HG02571 (cell line): ENCODE measurements around the gene ADH1A.
"Not testable (repeated sequence)": the region's sequence is repeated elsewhere in the genome, so short reads cannot be mapped to it uniquely, and the experiment has no call there.

Experiments
- ATAC-seq: cut with Tn5 transposase; IDR thresholded peaks from one replicate; pipeline ENCODE4 v1.9.1; 2021; ENCODE audit warnings: mild to moderate bottlenecking, moderate library complexity; ENCODE audit not compliant: unreplicated experiment

The ADH1A gene

DNA sequence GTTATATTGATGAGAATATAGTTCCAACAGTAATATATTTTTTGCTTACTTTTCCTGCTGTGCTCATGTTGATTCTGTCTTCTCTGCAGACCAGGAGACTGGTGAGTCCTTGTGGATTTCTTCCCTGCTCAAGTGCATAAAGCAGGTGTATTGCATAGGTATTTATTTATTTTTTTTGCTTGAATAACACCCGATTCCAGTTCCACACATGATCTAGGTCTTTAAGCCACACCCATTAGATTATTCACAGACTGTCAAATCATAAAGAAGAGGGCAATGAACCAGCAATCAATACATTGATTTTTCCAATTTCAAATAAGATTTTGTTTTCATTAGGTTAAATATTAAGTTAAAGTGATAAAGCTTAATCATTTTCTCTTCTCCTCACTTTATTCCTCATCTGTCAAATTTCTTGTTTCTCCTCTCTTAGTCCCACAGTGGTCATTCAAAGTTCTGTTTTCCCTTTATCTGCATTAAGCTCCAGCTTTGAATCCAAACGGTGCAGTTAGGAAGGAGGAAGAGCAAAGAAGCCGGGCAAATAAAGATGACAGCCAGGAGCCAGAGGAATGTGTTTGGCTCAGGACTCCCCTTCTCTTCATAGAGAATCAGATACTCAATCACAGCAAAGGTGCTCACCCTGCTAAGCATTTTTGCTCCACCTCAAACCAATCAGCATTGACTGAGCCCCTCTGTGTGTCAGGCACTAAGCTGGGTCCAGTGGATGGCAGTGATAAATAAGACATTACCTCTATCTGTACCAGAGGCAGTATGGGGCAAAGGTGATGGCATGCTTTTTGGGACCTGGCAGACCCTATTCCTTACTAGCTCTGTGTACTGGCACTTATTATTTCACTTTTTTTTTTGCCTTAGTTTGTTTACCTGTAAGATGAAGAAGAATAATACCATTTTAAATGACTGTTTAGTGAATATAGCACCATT is at the start of gene ADH1A:
Gene ADH1A (minus strand): TSS at position 138 of the 939 bp plus-strand sequence. CDS start 71 bp downstream, at position 67.
- no peak for ATAC-seq

DNA sequence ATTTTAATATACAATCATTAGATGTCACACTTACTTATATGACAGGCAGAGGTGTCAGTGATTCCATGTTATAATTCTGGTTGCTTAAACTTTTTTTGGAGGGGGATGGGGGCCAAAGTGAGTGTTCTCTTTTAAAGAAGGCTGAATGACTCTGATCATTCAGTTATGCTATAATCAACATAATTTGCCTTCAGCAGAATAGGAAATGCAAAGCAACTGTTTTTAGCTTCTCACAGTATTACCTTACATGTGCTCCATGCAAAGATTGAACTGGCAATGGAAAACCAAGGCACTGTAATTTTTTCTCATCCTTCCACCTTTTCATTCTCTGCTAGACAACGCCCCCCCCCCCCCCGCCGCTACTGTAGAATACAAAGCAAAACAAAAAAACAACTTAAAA is 48.4 kb upstream of the ADH1A start:
- ATAC-seq = no peak

DNA sequence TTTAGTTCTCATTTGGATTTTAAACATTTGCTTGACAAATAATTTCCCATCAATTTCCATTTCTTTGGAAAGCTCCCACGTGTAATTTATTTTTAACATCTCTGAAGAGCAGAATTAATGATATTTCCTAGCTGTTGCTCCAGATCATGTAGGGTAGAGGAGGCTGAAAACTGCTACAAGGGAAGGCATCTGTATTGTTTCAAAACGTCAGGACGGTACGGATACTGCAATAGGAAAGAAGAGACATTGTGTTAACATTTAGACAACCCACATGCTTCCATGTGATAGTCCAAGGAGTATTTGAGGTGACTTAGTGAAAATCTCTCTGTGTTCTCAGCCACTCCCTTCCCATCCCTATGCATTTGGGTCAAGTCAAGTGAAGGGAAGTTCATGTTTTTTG is 45.8 kb upstream of the ADH1A start:
- ATAC-seq = no peak

DNA sequence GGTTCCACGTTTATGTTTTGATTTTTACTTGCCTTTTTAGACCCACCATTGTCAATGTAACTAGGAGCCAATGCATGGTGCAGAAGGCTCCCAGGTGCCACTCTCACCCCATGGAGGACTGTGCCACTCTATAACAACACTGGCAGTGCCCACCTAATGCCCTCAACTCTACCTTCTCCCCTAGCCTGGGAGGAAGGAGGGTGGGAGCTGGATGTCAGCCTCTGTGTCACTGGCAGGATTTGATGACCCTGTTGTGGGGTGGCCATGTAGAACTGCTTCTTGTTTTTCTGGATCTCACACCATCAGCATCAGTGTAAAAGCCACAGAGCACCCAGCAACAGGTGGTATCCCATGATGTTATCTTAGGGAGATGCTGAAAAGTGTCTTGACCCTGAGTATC is 44.1 kb upstream of the ADH1A start:
- no peak for ATAC-seq

DNA sequence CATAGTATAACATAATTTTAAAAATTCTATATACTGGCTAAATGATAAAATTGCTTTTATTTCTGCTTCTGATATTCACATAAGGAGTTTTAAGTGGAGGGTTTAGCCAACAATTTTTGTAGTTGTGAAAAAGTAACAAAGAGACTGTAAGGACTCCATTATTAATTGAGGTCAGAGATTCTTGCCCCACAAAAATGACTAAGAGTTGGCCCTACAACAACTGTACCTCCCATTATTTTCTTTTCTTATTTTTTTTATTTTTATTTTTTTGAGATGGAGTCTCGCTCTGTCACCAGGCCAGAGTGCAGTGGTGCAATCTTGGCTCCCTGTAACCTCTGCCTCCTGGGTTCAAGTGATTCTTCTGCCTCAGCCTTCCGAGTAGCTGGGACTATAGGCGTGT is 39.9 kb upstream of the ADH1A start:
- no peak for ATAC-seq

DNA sequence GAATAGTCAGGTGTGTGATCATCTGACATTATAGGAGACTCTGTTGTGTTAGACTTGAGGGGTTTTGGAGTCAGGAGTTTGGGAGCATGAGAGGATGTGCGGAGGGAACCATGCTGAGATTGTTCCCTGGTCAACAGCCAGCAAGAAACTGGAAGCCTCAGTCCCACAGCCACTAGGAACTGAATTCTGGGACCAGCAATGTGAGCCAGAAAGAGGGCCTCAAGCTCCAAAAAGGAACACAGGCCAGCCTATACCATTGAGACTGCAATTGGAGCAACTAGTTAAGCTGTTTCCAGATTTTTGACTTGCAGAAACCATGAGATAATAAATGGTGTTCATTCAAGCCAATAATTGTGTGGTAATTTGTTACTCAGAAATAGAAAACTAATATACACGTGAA is 39.1 kb upstream of the ADH1A start:
- no peak for ATAC-seq

DNA sequence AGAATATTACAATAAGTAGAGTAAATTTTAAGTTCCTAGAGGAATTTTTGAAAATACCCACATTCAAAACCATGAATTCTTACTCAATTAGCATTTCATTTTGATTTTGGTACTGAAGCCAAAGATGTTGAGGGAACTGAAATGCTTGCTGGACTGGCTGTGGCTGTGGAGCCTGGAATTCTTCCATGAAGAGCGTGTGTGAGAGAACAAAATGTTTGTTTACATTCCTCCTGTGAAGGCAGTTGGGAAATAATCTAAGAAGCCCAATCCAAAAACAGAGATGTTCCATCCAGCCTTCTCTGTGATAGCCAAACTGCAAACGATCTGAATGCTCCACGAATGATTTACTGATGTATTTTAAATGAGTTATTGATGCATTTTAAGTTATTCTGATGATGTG is 34.2 kb upstream of the ADH1A start:
- ATAC-seq = no peak

DNA sequence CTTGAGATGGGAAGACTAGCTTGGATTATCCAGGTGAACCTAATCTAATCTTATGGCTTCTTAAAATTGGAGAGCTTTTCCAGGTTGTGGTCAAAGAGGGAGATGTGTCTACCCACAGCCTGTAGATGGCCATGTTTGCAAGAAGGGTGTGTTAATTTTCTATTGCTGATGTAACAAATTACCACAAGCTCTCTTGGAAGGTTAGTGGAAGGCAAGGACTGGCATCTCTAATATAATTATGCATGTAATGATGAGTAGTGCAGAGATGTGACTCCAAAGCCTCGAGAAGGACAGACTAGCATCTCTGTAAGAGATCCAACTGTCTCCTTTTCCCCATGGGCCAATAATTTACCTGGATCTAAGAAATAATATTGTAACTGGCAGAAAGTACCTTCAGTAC is 33.6 kb upstream of the ADH1A start:
- no peak for ATAC-seq

DNA sequence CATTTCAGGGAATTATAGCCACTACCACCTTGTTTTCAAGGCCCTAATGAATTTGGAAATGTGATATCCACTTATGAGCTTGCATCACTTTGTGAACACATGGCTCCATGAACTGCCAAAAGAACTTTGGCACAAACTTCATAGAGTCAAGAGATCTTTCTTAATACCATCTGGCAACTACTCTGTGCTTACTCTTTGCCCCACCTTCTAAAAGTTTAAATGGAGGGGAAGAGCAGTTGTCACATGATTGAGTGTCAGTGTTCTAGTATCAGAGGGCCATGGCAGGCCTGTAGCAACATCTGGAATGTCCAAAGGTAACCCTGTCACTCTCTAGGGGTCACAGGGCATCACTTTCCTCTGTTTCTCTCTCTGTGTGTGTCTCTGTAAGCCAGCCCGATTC is 33.0 kb upstream of the ADH1A start:
- no peak for ATAC-seq

DNA sequence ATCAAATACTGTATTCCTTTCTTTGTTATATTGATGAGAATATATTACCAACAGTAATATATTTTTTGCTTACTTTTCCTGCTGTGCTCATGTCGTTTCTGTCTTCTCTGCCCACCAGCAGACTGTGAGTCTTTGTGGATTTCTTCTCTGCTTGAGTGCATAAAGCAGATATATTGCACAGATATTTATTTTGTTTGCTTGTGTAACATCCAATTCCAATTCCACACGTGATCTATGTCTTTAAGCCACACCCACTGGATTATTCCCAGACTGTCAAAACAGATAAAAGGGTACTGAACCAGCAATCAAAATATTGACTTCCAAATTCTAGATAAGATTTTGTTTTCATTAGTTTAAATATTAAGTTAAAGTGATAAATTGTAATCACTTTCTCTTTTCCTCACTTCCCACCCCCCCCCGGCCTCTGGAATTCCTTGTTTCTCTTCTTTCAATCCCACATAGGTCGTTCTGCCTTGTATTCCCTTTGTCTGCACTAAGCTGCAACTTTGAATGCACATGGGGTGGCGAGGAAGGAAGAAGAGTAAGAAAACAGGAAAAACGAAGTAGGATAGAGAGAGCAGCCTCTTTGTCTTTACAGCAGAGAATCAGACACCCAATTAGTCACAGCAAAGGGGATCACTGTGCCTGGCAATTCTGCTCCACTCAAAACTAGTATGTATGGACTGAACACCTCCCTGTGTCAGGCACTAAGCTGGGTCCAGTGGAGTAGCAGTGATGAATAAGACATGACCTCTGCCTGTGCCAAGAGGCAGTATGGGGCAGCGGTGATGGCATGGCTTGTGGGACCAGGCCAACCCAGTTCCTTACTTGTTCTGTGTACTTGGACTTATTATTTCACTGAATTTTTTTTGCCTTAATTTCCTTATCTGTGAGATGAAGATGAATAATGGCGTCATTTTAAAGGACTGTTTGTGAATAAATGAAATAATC is 30.7 kb upstream of the ADH1A start, which contains the start of gene ADH1B:
Gene ADH1B (minus strand): TSS at position 161 of the 951 bp plus-strand sequence. CDS start 70 bp downstream, at position 91.
- ATAC-seq = no peak

DNA sequence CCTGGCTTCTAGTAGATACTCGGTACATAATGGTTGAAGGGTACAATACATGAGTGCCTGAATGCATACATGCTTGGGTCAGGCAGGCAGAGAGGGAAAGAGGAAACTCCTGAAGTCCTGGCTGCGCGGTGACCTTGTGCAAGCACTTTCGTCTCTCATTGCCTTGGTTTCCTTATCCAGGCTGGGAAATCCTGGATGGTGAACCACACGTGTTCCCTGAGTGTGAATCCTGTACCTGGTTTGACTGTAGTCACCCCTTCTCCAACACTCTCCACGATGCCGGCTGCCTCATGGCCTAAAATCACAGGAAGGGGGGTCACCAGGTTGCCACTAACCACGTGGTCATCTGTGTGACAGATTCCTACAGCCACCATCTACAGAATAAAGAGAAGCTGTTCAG is 27.0 kb upstream of the ADH1A start:
- not testable (repeated sequence) for ATAC-seq

DNA sequence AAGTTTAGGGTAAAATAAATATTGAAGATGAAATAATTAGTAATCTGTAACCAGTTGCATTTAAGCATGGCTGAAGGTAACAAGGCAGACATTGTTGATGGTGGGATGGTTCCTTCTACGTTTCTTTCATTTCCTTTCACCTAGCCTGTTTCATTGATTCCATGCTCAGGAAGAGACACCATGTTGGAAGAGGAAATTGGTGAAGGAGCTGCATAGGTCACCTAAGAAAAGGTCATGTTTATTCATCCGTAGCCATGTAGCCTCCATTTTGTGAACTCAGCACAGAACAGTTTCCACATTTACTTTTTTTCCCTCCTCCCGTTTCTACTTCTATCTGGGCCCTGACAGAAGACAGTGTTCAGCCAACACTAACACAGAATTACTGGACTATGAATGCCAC is 26.6 kb upstream of the ADH1A start:
- ATAC-seq = no peak

DNA sequence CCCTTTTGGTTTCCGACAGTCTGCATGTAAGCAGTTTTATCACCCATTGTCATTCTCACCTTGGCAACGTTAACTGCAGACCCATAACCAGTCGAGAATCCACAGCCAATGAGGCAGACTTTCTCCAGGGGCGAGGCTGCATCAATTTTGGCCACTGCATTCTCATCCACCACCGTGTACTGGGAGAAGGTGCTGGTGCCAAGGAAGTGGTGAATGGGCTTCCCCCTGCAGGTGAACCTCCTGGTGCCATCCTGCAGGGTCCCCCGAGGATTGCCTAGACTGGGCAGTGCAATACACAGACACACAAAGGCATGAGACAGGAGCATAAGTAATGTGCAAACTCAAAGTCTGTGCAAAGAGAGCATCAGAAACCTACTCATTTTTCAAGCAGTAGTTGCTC is 25.1 kb upstream of the ADH1A start:
- ATAC-seq = no peak

DNA sequence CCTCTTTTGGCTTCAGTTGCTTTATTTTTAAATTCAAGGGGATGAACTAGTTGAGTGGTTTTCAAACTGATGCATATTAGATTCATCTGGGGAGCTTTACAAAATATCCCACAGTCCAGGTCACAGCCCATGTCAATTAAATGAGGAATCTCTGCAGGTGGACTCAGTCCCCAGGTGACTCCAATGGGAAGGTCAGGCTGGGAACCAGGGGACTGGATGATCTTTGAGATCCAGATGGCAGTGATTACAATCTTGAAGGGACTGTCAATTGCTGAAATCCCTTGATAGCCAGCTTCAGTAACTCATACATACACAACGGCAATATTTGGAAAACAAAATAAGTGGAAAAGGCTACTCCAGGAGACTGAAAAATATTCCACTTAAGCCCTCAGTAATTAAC is 23.4 kb upstream of the ADH1A start:
- no peak for ATAC-seq

DNA sequence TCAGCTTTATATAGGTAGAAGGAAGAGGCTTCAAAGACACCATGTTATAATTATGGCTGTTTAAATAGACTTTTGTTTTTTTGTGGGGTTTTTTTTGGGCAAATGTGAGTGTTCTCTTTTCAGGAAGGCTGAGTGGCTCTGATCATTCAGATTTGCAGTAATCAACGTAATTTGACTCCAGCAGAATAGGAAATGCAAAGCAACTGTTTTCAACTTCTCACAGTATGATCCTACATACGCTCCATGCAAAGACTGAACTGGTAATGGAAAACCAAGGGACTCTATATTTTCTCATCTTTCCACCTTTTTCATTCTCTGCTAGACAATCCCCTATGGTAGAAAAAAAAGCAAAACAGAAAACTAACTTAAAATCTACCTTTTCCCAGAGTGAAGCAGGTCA is 19.6 kb upstream of the ADH1A start:
- no peak for ATAC-seq

DNA sequence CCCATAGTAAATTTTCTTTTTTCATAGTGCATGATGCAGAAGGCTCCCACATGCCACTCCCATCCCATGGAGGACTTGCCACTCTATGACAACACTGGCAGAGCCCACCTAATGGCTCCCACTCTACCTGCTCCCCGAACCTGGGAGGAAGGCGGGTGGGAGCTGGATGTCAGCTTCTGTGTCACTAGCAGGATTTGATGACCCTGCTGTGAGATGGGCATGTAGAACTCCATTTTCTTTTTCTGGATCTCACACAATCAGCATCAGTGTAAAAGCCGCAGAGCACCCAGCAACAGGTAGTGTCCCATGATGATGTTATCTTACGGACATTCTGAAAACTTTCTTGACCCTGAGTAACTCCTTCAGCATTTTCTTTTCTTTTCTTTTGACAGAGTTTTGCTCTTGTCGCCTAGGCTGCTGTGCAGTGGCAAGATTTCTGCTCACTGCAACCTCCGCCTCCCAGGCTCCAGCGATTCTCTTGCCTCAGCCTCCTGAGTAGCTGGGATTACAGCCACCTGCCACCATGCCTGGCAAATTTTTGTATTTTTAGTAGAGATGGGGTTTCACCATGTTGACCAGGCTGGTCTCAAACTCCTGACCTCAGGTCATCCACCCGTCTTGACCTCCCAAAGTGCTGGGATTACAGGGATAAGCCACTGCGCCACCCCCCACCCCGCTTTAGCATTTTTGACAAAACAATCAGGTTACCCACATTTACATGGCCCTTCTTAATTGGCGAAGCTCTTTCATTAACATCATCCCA is 15.0 kb upstream of the ADH1A start:
- ATAC-seq = no peak

DNA sequence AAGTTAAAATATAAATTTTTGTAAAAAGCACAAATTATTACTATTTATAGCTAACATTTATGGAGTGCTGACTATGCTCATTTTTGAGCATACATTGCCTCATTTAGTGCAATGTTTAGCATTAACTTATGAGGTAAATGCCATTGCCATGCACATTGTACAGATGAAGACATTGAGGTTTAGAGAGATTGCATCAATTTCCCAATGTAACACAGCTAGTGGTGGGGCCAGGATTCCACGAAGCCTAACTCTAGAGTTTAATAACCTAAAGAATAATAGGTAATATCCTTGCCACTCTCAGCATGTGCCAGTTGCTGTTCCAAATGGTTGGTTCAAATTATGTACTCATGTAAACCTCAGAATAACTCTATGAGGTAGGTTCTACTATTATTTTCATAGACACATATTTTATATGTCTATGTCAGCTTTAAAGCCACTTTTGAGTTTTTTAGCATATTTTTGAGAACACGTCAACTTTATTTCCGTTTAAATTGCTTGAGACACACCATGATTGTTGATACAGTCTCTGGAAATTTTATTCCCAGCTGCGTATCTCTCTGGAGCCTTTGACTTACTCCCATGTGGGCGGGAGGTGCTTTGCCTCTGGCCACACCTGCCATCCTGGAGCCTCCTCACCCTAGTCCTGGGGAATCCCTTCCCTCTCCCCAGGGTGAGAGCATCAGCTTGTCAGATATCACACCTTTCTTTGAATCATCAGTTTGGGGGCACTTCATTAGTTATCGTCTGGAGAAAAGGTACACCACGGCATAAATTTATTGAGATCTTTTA is 10.8 kb upstream of the ADH1A start:
- ATAC-seq = no peak

DNA sequence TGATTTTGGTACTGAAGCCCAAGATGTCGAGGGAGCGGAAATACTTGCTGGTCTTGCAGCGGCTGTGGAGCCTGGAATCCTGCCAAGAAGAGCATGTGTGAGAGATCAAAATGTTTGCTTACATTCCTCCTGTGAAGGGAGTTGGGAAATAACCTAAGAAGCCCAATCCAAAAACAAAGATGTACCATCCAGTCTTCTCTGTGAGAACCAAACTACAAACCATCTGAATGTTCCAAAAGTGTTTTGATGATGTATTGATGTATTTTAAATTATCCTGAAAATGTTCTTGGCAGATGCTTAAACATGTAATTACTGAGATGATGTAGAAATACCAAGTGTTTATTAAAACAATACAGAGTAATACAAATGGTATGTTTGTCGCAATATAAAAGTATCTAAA is 10.1 kb upstream of the ADH1A start:
- no peak for ATAC-seq

DNA sequence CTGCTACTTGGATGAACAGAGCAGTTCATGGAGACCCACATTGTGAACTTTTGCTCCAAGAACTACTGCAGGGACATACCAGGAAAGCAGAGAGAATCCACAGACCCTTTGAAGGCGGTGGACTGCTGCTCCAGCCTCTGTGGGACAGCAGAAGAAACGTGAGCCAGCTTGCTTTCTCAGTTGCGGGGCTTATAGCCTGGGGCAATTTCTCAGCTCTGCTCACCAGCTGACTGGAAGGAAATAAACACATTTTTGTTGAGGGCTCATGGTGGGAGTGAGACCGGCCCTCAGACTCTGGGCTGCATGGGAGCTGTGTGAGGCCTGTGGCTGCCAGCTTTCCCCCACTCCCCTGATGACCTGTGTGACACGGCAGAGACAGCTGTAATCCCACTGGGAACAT is 2.6 kb upstream of the ADH1A start:
- no peak for ATAC-seq

DNA sequence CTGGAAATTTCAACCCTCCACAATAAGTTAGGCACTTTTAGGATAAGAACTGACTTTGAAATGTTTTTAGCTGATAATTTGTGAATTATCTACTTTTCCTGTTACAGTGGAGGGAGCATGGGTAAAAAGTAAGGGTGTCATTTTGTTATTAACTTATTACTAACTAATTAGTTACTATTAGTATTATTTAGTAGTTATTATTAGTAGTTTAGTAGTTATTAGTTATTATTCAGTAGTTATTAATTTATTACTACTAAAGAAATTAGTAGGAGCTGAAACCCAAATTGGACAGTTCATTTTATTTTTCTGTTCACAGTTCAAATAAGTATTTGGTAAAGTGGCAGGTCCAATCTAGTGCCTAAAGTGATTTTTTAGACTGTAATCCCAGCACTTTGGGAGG is 5.4 kb downstream of the ADH1A start:
- no peak for ATAC-seq
